Measurements from ENCODE around the gene OSBPL3.

GRCh38 chr7:24769851-24770250 lies 210.1 kb downstream of the OSBPL3 start:
- TF ChIP-seq CTCF (IDR thresholded peaks at IDR 0.05; ENCODE audit: poor library complexity, severe bottlenecking) (no peak), EZH2 (IDR thresholded peaks at IDR 0.05; ENCODE audit: borderline replicate concordance, insufficient read depth, low read length, poor library complexity, severe bottlenecking) (no peak), EP300 (conservative IDR thresholded peaks at IDR 0.05; ENCODE audit: poor library complexity, severe bottlenecking) (no peak), POLR2AphosphoS5 (IDR thresholded peaks at IDR 0.05) (no peak), MXI1 (conservative IDR thresholded peaks at IDR 0.05; ENCODE audit: poor library complexity, severe bottlenecking) (no peak), REST (IDR thresholded peaks at IDR 0.05; ENCODE audit: borderline replicate concordance) (no peak), TAF1 (IDR thresholded peaks at IDR 0.05; ENCODE audit: low read depth) (no peak), SMC3 (conservative IDR thresholded peaks at IDR 0.05; ENCODE audit: poor library complexity) (no peak)

Measured in neural cell (in vitro differentiated cells).